ENCODE measurements around the gene SHISA7. TPM values are rescaled to one million over a fixed set of nuclear protein-coding genes. Genes with fewer than 3 reads are reported as not detected.
"Not testable (repeated sequence)": the region's sequence is repeated elsewhere in the genome, so short reads cannot be mapped to it uniquely, and the experiment has no call there.

SHISA7 gene
- total RNA-seq, 1 donor from 2014 or later, result 0.10 TPM

- DNase-seq, result no peak
Observed at GRCh38 chr19:55463583-55464031, 20.5 kb upstream of the SHISA7 start.

GRCh38 chr19:55462722-55463121 is 19.6 kb upstream of the SHISA7 start:
- no peak for DNase-seq

GRCh38 chr19:55461974-55462626 is 19.0 kb upstream of the SHISA7 start:
- peak; percentile 29 for DNase-seq

GRCh38 chr19:55461259-55461973 is 18.3 kb upstream of the SHISA7 start, which contains the start of gene ISOC2:
TSS of gene ISOC2 (minus strand) at chr19:55461642. CDS start at chr19:55456486, 5,156 bp downstream.
- peak; percentile 99 for DNase-seq

- DNase-seq, result peak; percentile 75
Observed at GRCh38 chr19:55460670-55461258, 17.7 kb upstream of the SHISA7 start.

GRCh38 chr19:55459950-55460657 is 17.0 kb upstream of the SHISA7 start:
- peak; percentile 55 for DNase-seq

- no peak for DNase-seq
Observed at GRCh38 chr19:55459551-55459949, 16.4 kb upstream of the SHISA7 start.

GRCh38 chr19:55457683-55458457 is 14.8 kb upstream of the SHISA7 start:
- DNase-seq, result no peak

GRCh38 chr19:55456347-55456746 is 13.2 kb upstream of the SHISA7 start:
- no peak for DNase-seq

GRCh38 chr19:55455576-55456235 is 12.6 kb upstream of the SHISA7 start:
- DNase-seq, result no peak

- no peak for DNase-seq
Observed at GRCh38 chr19:55454787-55455243, 11.7 kb upstream of the SHISA7 start.

GRCh38 chr19:55453511-55454260 is 10.6 kb upstream of the SHISA7 start:
- no peak for DNase-seq

- peak; percentile 88 for DNase-seq
Observed at GRCh38 chr19:55452749-55453346, 9.7 kb upstream of the SHISA7 start.

GRCh38 chr19:55451965-55452748 is 9.1 kb upstream of the SHISA7 start:
- no peak for DNase-seq

GRCh38 chr19:55451163-55451964 is 8.3 kb upstream of the SHISA7 start:
- no peak for DNase-seq

- no peak for DNase-seq
Observed at GRCh38 chr19:55449469-55449868, 6.4 kb upstream of the SHISA7 start.

- not testable (repeated sequence) for DNase-seq
Observed at GRCh38 chr19:55448175-55448490, 5.0 kb upstream of the SHISA7 start.

GRCh38 chr19:55447421-55448174 is 4.5 kb upstream of the SHISA7 start:
- DNase-seq, result peak; percentile 28

Data from skin of body (tissue), 2 donors.